HT1080 (cell line): ENCODE results near the gene TFR2. TPM values are rescaled to one million over a fixed set of nuclear protein-coding genes. Genes with fewer than 3 reads are reported as not detected.
"Not testable (repeated sequence)": the region's sequence is repeated elsewhere in the genome, so short reads cannot be mapped to it uniquely, and the experiment has no call there.

Experiments
- DNase-seq: peaks from one replicate; pipeline ENCODE4 v3.0.0-alpha.2; 2015; ENCODE audit warnings: low read depth
- total RNA-seq: library from RNA; depleted of rRNA; stranded (reverse); fragments of >200 nt; shearing (Covaris generic); gene quantifications from 2 replicates; pipeline ENCODE4 v1.2.3, GENCODE V29; 2014

The TFR2 gene
- total RNA-seq, 1 experiment from 2014 or later: not detected

DNA sequence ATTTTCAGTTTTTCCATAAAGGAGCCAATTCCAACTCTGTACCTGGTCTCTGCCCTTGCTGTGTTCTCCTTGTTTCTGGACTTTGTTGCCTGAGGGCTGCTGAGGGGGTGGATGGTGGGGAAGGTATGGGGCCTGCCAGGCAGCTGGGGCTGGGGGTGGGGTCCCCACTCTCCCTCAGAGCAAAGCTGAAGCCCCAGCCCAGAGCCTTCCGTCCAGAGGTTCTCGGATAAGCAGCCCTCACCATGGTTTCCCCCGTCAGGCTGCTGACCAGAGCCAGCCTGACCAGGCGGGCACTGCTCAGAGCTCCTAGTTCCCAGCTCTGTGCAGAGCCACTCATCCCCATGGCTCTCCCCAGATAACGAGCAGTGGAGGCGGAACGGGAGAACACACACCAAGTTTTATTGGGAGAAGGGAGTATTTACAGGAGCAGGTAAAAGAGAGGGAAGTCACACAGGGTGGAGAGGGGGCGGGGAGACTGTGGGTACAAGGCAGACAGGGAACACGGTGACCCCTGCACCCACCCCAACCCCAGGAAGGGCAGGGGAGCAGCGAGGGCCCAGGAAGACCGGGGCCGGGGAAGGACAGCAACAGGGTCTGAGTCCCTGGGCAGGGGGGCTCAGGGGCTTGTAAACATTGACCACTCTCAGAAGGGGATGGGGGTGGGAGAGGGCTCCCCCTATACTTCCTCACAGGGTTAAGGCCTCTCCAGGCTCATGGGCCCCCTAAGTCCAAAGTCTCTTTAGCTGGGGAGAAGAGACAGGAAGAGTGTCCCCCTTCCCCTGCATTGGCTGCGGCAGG, 38.0 kb upstream of the TFR2 start:
- no peak for DNase-seq

- no peak for DNase-seq
Observed at GRCh38 chr7:100678291-100678984, 37.1 kb upstream of the TFR2 start.

- DNase-seq: no peak
Observed at GRCh38 chr7:100677308-100678267, 36.2 kb upstream of the TFR2 start.

- DNase-seq: no peak
Observed at GRCh38 chr7:100676501-100677306, 35.4 kb upstream of the TFR2 start.

DNA sequence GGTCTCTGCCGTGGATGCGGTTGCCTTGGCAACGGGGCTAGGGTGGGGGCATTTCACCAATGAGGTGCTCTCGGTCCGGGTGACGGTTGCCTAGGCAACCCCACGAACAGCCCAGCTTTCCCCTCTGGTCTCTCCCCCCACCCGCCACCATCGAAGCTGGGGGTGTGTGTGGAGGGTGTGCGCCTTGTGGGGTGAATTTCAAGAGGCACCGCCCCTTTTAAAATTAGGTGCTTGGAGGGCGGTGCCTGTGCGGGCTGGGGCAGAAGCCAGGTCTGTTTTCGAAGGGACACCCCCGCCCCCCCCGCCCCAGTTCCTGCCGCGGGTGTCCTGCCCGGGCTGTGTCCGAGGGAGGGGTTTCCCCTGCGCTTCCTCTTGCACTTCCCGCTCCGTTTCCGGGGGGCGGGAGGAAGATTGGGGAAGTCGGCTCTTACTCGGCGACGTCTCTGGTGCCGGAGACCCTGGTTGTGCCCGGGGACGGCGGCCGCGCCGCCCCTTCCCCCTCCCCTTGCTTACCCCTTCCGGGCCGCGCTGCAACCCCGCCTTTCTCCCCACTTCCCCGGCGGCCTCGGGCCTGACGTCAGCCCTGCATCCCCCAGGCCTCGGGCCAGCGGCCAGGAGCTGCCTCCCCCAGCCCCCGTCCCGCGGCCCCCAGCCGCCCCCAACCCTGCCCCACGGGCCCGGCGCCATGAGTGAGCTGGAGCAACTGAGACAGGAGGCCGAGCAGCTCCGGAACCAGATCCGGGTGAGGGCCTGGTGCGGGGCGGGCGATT, 34.4 kb upstream of the TFR2 start:
- peak; percentile 64 for DNase-seq

DNA sequence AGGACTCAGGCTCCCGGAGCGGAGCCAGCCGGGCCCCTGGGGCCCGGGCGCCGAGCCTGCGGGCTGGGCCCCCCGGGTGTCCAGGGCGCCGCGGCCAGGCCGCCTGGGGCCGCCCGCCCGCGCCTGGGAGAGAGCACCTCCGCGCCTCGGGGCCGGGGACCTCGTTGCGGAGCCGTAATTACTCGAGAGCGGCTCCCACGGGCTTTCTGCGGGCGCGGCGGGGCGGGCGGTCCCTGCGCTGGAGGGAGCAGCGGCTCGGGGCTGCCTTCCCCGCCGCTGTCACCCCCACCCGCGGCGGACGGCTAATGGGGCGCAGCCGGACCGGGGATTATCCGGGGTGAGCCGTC, 33.7 kb upstream of the TFR2 start:
- DNase-seq: no peak

DNA sequence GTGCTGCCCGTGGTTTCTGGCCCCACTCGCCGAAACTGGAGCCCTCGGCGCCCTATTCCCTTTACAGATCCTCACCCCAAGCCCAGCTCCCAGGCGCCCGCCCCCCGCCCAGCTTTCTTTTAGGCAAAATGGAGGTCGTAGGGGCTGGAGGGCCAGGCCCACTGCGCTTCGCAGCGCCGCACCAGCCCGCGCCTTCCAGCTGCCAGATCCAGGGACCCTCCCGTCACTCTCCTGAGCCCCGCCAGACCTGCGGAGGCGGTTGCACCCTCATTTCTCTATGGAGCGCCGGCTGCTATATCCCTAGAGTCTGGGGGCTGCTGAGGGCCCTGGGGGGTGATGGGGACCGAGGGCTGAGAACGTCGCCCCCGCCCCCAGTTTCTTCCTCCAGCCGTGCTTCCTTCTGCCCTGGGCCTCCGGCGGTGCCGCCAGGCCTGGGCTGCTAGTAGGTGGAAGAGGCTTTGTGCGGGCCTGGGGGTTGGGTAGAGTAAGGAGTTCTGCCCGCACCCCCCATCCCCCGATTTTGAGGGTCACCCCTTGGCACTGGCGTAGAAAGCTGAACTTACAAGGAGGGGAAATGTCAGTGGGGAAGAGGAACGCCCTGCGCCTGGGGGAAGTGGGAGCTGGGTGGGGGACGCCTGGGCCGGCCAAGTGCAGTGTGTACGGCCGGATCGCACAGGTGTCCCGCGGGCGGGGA, 33.2 kb upstream of the TFR2 start:
- DNase-seq: no peak

- DNase-seq: no peak
Observed at GRCh38 chr7:100673942-100674410, 32.6 kb upstream of the TFR2 start.

DNA sequence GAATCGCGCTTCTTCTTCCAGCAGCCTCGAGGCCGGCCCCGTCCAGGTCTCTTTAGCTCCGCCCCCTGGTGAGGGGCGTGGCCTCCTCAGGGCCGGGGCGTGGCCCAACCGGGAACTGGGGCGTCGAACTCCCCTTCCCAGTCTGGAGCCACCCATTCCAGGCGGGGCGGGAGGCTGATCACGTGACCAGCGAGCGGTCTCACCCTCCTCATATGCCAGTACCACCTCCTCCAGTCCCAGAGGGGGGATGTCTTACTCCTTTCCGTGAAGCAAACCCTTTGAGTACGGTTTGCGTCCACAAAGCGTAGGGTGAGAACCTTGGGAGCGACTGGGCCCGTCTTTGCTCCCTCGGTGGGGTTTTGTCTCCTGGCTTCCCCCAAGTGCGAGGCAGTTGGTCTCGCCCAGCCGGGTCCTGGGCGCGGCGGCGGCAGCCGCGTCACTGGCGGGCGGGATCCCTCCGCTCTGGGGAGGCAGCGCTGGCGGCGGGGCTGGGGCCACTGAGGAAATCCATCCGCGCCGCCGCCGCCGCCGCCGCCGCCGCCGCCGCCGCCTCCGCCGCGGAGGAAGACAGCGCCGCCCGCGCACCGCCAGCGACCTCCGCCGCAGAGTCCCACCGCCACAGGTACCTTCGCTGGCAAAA, 32.1 kb upstream of the TFR2 start, which contains the start of gene GNB2:
Gene GNB2, plus strand, starts transcription at position 439 of the 640 bp plus-strand sequence. CDS start 2,526 bp downstream, outside the sequence.
- DNase-seq: peak; percentile 98

DNA sequence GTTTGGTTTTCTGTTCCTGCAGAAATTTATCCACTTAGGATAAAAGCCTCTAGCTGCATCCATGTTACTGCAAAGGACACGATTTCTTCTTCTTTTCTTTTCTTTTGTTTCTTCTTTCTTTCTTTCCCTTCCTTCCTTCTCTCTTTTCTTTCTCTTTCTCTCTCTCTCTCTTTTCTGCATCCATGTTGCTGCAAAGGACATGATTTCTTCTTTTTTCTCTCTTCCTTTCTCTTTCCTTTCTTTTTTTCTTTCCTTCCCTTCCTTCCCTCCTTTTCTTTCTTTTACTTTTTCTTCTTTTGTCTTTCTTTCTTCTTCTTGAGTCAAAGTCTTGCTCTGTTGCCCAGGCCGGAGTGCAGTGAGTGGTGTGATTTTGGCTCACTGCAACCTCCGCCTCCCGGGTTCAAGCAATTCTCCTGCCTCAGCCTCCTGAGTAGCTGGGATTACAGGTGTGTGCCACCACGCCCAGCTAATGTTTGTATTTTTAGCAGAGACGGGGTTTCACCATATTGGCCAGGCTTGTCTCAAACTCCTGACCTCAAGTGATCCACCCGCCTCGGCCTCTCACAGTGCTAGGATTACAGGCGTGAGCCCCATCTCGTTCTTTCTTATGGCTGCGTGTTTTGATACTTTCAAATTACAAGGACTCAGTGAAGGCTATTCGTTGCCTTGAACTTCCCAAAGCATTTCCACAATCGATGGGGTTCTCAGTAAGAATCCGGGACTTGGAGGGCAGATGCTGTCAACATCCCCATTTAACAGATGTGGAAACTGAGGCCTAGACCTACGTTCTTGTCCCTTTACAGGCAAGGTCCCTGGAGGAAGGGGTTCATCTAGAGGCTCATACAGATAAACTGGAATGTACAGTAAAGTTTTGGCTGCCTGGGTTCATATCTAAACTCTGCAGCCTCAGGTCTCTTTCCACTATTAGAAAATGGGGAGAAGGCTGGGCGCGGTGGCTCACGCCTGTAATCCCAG, 30.3 kb upstream of the TFR2 start:
- DNase-seq: no peak

DNA sequence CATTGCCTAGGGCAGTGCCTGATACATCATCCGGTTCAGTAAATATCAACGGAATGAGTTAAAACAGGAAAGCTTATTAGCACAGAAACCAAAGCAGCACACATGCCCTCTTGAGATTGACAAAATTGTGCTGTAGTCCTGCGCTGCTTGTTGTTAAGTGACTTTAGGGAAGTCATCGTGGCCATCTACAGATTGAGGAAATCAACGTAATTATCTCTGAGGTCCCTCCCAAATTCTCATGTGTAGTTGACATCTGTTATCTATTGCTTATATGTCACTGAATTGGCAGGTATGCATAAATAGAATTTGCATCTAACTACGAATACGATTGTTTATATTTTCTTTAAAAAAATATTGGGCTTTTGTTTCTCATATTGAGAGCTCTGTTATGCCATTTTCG, 28.7 kb upstream of the TFR2 start:
- no peak for DNase-seq

GRCh38 chr7:100669106-100669505, 27.8 kb upstream of the TFR2 start:
- not testable (repeated sequence) for DNase-seq

- DNase-seq: no peak
Observed at GRCh38 chr7:100668069-100668449, 26.7 kb upstream of the TFR2 start.

DNA sequence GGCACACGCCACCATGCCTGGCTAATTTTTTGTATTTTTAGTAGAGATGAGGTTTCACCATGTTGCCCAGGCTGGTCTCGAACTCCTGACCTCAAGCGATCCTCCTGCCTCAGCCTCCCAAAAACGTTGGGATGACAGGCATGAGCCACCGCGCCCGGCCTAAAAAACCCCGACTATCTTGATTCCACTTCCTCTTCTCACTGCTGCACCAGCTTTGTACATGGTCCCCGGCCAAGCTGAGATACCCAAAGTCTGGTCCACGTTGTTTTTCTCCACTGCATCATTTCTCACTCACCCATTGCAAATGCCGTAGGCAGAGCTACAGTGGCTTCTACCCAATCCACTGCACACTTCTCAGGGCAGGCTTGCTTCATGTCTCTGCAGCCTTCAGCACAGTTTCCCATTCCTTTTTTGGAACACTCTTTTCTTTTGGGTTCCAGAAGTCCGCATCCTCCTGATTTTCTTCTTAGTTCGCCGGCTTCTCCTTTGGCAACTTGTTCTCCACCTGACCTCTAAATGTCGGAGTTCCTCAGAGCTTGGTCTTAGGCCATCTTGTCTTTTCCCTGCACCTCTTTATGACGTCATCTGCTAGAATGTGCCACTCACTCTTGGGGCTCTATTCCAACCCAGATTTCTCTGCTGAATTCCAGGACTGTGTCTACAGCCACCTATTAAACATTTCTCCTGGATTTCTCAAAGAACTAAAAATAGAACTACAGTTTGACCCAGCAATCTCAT, 26.1 kb upstream of the TFR2 start:
- no peak for DNase-seq

- no peak for DNase-seq
Observed at GRCh38 chr7:100665168-100665726, 23.9 kb upstream of the TFR2 start.

GRCh38 chr7:100662194-100662776, 20.9 kb upstream of the TFR2 start:
- DNase-seq: not testable (repeated sequence)
